Endothelial cell (in vitro differentiated cells): ENCODE measurements around the gene STAG1. TPM values are rescaled to one million over a fixed set of nuclear protein-coding genes. Genes with fewer than 3 reads are reported as not detected.

Source experiments
- DNase-seq: peaks from one replicate; pipeline ENCODE4 v3.0.0; 2021; ENCODE audit warnings: low spot score
- H3K27ac Mint-ChIP-seq: one replicate; pipeline ENCODE4 v1.8.0; 2021; ENCODE audit warnings: mixed read lengths, inconsistent platforms; ENCODE audit not compliant: unreplicated experiment
- H3K27me3 Mint-ChIP-seq: one replicate; pipeline ENCODE4 v1.8.0; 2021; ENCODE audit warnings: mild to moderate bottlenecking, moderate library complexity, mixed read lengths, inconsistent platforms; ENCODE audit not compliant: unreplicated experiment
- H3K36me3 Mint-ChIP-seq: one replicate; pipeline ENCODE4 v1.8.0; 2021; ENCODE audit warnings: mild to moderate bottlenecking, low read depth, mixed read lengths, inconsistent platforms; ENCODE audit not compliant: unreplicated experiment
- H3K4me1 Mint-ChIP-seq: one replicate; pipeline ENCODE4 v1.8.0; 2021; ENCODE audit warnings: mild to moderate bottlenecking, mixed read lengths, inconsistent platforms; ENCODE audit not compliant: unreplicated experiment
- H3K4me3 Mint-ChIP-seq: one replicate; pipeline ENCODE4 v1.8.0; 2021; ENCODE audit warnings: mild to moderate bottlenecking, mixed read lengths, inconsistent platforms; ENCODE audit not compliant: unreplicated experiment
- H3K9me3 Mint-ChIP-seq: one replicate; pipeline ENCODE4 v1.8.0; 2021; ENCODE audit warnings: mixed read lengths, inconsistent platforms; ENCODE audit not compliant: unreplicated experiment
- CTCF ChIP-seq: fragments of 200-600 bp; sonication (generic); IDR thresholded peaks from one replicate; pipeline ENCODE4 v1.5.0; 2021; ENCODE audit warnings: antibody characterized with exemption; ENCODE audit not compliant: unreplicated experiment
- total RNA-seq: library from RNA; stranded (reverse); fragmentation: NEBNext Ultra II Directional; extraction: Animal tissue kit (Norgen Biotek cat#: 25700); gene quantifications from one replicate; pipeline ENCODE4 v1.2.1, GENCODE V29; 2021; ENCODE audit not compliant: unreplicated experiment

The STAG1 gene
- total RNA-seq, 1 donor from 2014 or later = 30.0 TPM

- no peak for DNase-seq
- Mint-ChIP-seq H3K4me1 (peaks cover 12% of the 10 kb centered on the region), H3K27me3 (no peaks in the 10 kb centered on the region), H3K9me3 (no peaks in the 10 kb centered on the region), H3K27ac (no peak overlapping the region), H3K4me3 (no peak overlapping the region), H3K36me3 (peaks cover 6% of the 10 kb centered on the region)
- no peak for TF ChIP-seq CTCF
Observed at GRCh38 chr3:136632625-136633081, 119.5 kb downstream of the STAG1 start.

GRCh38 chr3:136631424-136631823, 120.8 kb downstream of the STAG1 start:
- Mint-ChIP-seq H3K4me3 (no peak overlapping the region), H3K4me1 (peaks cover 12% of the 10 kb centered on the region), H3K27ac (no peak overlapping the region), H3K9me3 (no peaks in the 10 kb centered on the region), H3K36me3 (peaks cover 8% of the 10 kb centered on the region), H3K27me3 (no peaks in the 10 kb centered on the region)
- no peak for DNase-seq
- no peak for TF ChIP-seq CTCF

- H3K9me3 Mint-ChIP-seq = no peaks in the 10 kb centered on the region
- peaks cover 12% of the 10 kb centered on the region for H3K4me1 Mint-ChIP-seq
- no peaks in the 10 kb centered on the region for H3K27me3 Mint-ChIP-seq
- H3K36me3 Mint-ChIP-seq = peaks cover 8% of the 10 kb centered on the region
- no peak for DNase-seq
- no peak overlapping the region for H3K4me3 Mint-ChIP-seq
- TF ChIP-seq CTCF = no peak
- H3K27ac Mint-ChIP-seq = no peak overlapping the region
Observed at GRCh38 chr3:136630915-136631314, 121.3 kb downstream of the STAG1 start.

GRCh38 chr3:136626493-136626892, 125.7 kb downstream of the STAG1 start:
- H3K27ac Mint-ChIP-seq = no peak overlapping the region
- no peak for DNase-seq
- peaks cover 8% of the 10 kb centered on the region for H3K36me3 Mint-ChIP-seq
- peaks cover 1% of the 10 kb centered on the region for H3K4me1 Mint-ChIP-seq
- no peaks in the 10 kb centered on the region for H3K27me3 Mint-ChIP-seq
- no peaks in the 10 kb centered on the region for H3K9me3 Mint-ChIP-seq
- TF ChIP-seq CTCF = no peak
- no peak overlapping the region for H3K4me3 Mint-ChIP-seq

GRCh38 chr3:136624894-136625815, 127.0 kb downstream of the STAG1 start:
- H3K4me3 Mint-ChIP-seq = no peak overlapping the region
- H3K4me1 Mint-ChIP-seq = no peaks in the 10 kb centered on the region
- H3K36me3 Mint-ChIP-seq = peaks cover 8% of the 10 kb centered on the region
- DNase-seq = no peak
- no peak for TF ChIP-seq CTCF
- H3K27ac Mint-ChIP-seq = no peak overlapping the region
- no peaks in the 10 kb centered on the region for H3K27me3 Mint-ChIP-seq
- no peaks in the 10 kb centered on the region for H3K9me3 Mint-ChIP-seq
